ENCODE data around the gene FMN1. TPM values are rescaled to one million over a fixed set of nuclear protein-coding genes. Genes with fewer than 3 reads are reported as not detected.
"Not testable (repeated sequence)": the region's sequence is repeated elsewhere in the genome, so short reads cannot be mapped to it uniquely, and the experiment has no call there.

The FMN1 gene
- total RNA-seq, 1 donor from 2014 or later = 0.02 TPM

DNA sequence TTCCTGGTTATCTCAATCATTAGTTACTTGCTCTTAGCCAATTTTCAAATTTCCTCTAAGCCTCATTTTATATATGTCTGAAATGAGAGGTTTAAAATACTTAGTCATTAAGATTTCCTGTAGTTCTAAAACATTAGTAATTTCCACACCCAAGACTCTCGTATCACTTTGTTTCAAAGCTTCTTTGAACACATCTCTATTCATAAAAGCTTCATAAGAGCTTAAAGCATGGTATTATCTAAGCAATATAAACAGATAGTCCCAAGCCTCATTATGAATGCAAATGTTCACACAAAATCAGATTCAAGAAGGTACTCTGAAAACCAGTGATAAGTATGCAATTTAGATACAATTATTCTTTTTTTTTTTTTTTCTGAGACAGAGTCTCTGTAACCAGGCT, 217.0 kb downstream of the FMN1 start:
- Mint-ChIP-seq H3K27ac (no peak overlapping the region), H3K36me3 (ENCODE audit: low read depth) (no peaks in the 10 kb centered on the region)
- intact Hi-C loops (cut with micrococcal nuclease) = no loop called here

DNA sequence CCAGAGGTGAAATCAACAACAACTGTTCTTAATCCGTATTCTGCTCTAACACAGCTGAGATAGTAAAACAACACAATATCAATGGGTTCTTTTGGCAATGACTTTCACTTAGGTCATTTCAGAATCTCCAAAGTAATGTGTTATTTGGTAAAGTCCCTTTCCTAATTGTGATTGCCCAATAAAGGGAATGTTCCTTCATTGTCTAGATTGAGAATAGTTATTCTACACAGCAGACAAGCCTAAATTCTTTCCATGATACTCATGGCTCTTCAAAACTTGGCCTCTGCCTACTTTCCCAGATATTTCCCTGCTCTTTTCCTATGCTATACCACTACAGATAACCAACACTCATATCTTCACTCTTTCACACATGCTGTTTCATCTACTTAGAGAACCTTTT, 219.8 kb downstream of the FMN1 start:
- no peaks in the 10 kb centered on the region for H3K27me3 Mint-ChIP-seq
- H3K36me3 Mint-ChIP-seq (ENCODE audit: low read depth) = no peaks in the 10 kb centered on the region
- H3K9me3 Mint-ChIP-seq = no peaks in the 10 kb centered on the region
- no peak for DNase-seq
- intact Hi-C loops (cut with micrococcal nuclease) = no loop called here
- no peaks in the 10 kb centered on the region for H3K4me1 Mint-ChIP-seq
- no peak overlapping the region for H3K27ac Mint-ChIP-seq
- H3K4me3 Mint-ChIP-seq = no peak overlapping the region

More for the DNA sequence above, 217.0 kb downstream of the FMN1 start:
- Mint-ChIP-seq H3K4me3 (no peak overlapping the region), H3K9me3 (no peaks in the 10 kb centered on the region), H3K4me1 (no peaks in the 10 kb centered on the region), H3K27me3 (no peaks in the 10 kb centered on the region)
- no peak for DNase-seq

- no peak for DNase-seq
- Mint-ChIP-seq H3K4me3 (no peak overlapping the region), H3K9me3 (no peaks in the 10 kb centered on the region), H3K36me3 (ENCODE audit: low read depth) (no peaks in the 10 kb centered on the region), H3K27ac (no peak overlapping the region), H3K27me3 (no peaks in the 10 kb centered on the region), H3K4me1 (no peaks in the 10 kb centered on the region)
- intact Hi-C loops (cut with micrococcal nuclease) = no loop called here
Observed at GRCh38 chr15:32972686-32973085, 221.8 kb downstream of the FMN1 start.

GRCh38 chr15:32970847-32971246, 223.7 kb downstream of the FMN1 start:
- Mint-ChIP-seq H3K27ac (no peak overlapping the region), H3K27me3 (peaks cover 1% of the 10 kb centered on the region), H3K9me3 (no peaks in the 10 kb centered on the region), H3K4me1 (no peaks in the 10 kb centered on the region), H3K4me3 (no peak overlapping the region), H3K36me3 (ENCODE audit: low read depth) (no peaks in the 10 kb centered on the region)
- intact Hi-C loops (cut with micrococcal nuclease) = no loop called here
- no peak for DNase-seq

DNA sequence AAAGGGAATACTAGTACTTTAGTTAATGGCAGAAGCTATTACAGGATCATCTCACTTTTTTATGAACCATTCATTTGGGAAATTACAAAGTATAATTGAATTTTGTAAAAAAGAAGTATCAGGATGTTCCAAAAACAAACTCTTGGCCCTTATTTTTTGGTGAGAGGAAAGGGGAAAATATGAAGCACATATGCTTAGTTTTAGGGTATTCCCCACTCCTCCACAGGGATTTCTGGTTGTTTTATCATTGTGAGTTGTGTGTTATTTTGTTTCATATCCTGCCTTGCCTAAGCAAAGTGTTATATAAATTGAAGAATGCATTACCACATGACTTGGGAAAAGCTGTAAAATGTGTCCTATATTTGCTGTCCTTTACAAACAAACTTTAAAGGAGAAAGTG, 227.0 kb downstream of the FMN1 start:
- no peak overlapping the region for H3K4me3 Mint-ChIP-seq
- H3K4me1 Mint-ChIP-seq = no peaks in the 10 kb centered on the region
- no peaks in the 10 kb centered on the region for H3K36me3 Mint-ChIP-seq (ENCODE audit: low read depth)
- peaks cover 1% of the 10 kb centered on the region for H3K27me3 Mint-ChIP-seq
- DNase-seq = no peak
- no peaks in the 10 kb centered on the region for H3K9me3 Mint-ChIP-seq
- intact Hi-C loops (cut with micrococcal nuclease) = no loop called here
- H3K27ac Mint-ChIP-seq = no peak overlapping the region

GRCh38 chr15:32966512-32966911, 228.0 kb downstream of the FMN1 start:
- Mint-ChIP-seq H3K27me3 (peaks cover 1% of the 10 kb centered on the region), H3K36me3 (ENCODE audit: low read depth) (no peaks in the 10 kb centered on the region), H3K4me3 (no peak overlapping the region), H3K4me1 (no peaks in the 10 kb centered on the region), H3K9me3 (peaks cover 3% of the 10 kb centered on the region), H3K27ac (no peak overlapping the region)
- no peak for DNase-seq
- intact Hi-C loops (cut with micrococcal nuclease) = no loop called here

- peaks cover 3% of the 10 kb centered on the region for H3K9me3 Mint-ChIP-seq
- no peak overlapping the region for H3K27ac Mint-ChIP-seq
- H3K4me3 Mint-ChIP-seq = no peak overlapping the region
- H3K4me1 Mint-ChIP-seq = no peaks in the 10 kb centered on the region
- H3K36me3 Mint-ChIP-seq (ENCODE audit: low read depth) = no peaks in the 10 kb centered on the region
- H3K27me3 Mint-ChIP-seq = peaks cover 1% of the 10 kb centered on the region
- DNase-seq = no peak
- intact Hi-C loops (cut with micrococcal nuclease) = no loop called here
Observed at GRCh38 chr15:32965897-32966296, 228.6 kb downstream of the FMN1 start.

GRCh38 chr15:32959077-32959476, 235.4 kb downstream of the FMN1 start:
- intact Hi-C loops (cut with micrococcal nuclease) = no loop called here
- H3K4me1 Mint-ChIP-seq = no peaks in the 10 kb centered on the region

GRCh38 chr15:32957219-32957618, 237.3 kb downstream of the FMN1 start:
- H3K9me3 Mint-ChIP-seq = peaks cover 3% of the 10 kb centered on the region
- H3K4me1 Mint-ChIP-seq = no peaks in the 10 kb centered on the region
- H3K27ac Mint-ChIP-seq = no peak overlapping the region
- DNase-seq = no peak
- H3K4me3 Mint-ChIP-seq = no peak overlapping the region
- H3K36me3 Mint-ChIP-seq (ENCODE audit: low read depth) = no peaks in the 10 kb centered on the region
- H3K27me3 Mint-ChIP-seq = no peaks in the 10 kb centered on the region
- intact Hi-C loops (cut with micrococcal nuclease) = no loop called here

More at GRCh38 chr15:32959077-32959476, 235.4 kb downstream of the FMN1 start:
- Mint-ChIP-seq H3K4me3 (no peak overlapping the region), H3K9me3 (peaks cover 3% of the 10 kb centered on the region), H3K36me3 (ENCODE audit: low read depth) (no peaks in the 10 kb centered on the region), H3K27me3 (no peaks in the 10 kb centered on the region), H3K27ac (no peak overlapping the region)
- no peak for DNase-seq

DNA sequence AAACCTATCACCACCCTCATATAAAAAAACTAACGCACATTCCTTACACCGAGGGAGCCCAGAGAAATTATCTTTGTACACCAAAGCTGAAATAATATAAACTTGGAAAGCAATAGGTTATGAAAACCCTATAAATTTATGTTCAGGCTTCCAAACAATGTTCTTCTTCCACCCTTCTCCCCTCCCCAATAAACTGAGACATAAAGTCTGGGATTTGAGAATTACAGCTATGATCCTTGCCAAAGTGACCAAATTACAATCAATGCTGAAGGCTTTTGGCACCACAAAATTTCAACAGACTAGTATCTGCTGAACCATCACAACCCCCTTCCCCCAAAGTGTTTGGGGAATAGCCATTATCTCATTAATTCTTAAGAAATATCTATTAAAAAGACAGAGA, 237.8 kb downstream of the FMN1 start:
- DNase-seq = no peak
- H3K27ac Mint-ChIP-seq = no peak overlapping the region
- intact Hi-C loops (cut with micrococcal nuclease) = no loop called here

GRCh38 chr15:32956006-32956405, 238.5 kb downstream of the FMN1 start:
- Mint-ChIP-seq H3K9me3 (no peaks in the 10 kb centered on the region), H3K27me3 (no peaks in the 10 kb centered on the region), H3K36me3 (ENCODE audit: low read depth) (no peaks in the 10 kb centered on the region), H3K4me3 (no peak overlapping the region), H3K27ac (no peak overlapping the region), H3K4me1 (no peaks in the 10 kb centered on the region)
- DNase-seq = no peak
- intact Hi-C loops (cut with micrococcal nuclease) = no loop called here

More for the DNA sequence above, 237.8 kb downstream of the FMN1 start:
- H3K36me3 Mint-ChIP-seq (ENCODE audit: low read depth) = no peaks in the 10 kb centered on the region
- H3K4me1 Mint-ChIP-seq = no peaks in the 10 kb centered on the region
- no peaks in the 10 kb centered on the region for H3K27me3 Mint-ChIP-seq
- peaks cover 1% of the 10 kb centered on the region for H3K9me3 Mint-ChIP-seq
- H3K4me3 Mint-ChIP-seq = no peak overlapping the region

DNA sequence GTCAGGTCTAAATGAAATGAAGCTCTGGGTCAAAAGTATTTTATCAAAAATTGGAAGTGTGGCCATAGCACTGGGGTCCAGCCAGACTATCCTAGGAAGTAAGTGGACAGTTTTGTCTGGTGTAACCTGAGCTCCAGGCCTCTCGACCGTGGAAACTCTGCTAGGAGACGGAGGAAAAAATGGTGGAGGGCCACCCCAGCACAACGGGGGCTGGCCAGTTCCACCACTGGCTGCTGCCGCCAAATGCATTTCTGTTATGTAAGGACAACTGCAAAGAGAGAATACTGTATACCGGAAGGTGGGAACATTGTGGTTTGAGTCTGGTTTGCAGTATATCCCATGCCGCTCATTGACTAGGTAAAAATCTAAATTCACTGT, 241.0 kb downstream of the FMN1 start:
- no peaks in the 10 kb centered on the region for H3K36me3 Mint-ChIP-seq (ENCODE audit: low read depth)
- no peak for DNase-seq
- intact Hi-C loops (cut with micrococcal nuclease) = no loop called here

GRCh38 chr15:32952901-32953532, 241.5 kb downstream of the FMN1 start:
- no peaks in the 10 kb centered on the region for H3K4me1 Mint-ChIP-seq
- no peak overlapping the region for H3K4me3 Mint-ChIP-seq
- H3K9me3 Mint-ChIP-seq = no peaks in the 10 kb centered on the region
- DNase-seq = no peak
- H3K27me3 Mint-ChIP-seq = peaks cover 3% of the 10 kb centered on the region
- H3K27ac Mint-ChIP-seq = no peak overlapping the region
- no peaks in the 10 kb centered on the region for H3K36me3 Mint-ChIP-seq (ENCODE audit: low read depth)
- intact Hi-C loops (cut with micrococcal nuclease) = no loop called here

More for the DNA sequence above, 241.0 kb downstream of the FMN1 start:
- Mint-ChIP-seq H3K27ac (no peak overlapping the region), H3K9me3 (no peaks in the 10 kb centered on the region), H3K4me3 (no peak overlapping the region), H3K4me1 (no peaks in the 10 kb centered on the region), H3K27me3 (peaks cover 3% of the 10 kb centered on the region)

GRCh38 chr15:32951736-32952464, 242.6 kb downstream of the FMN1 start:
- peaks cover 3% of the 10 kb centered on the region for H3K27me3 Mint-ChIP-seq
- H3K27ac Mint-ChIP-seq = no peak overlapping the region
- DNase-seq = no peak
- intact Hi-C loops (cut with micrococcal nuclease) = no loop called here
- no peaks in the 10 kb centered on the region for H3K9me3 Mint-ChIP-seq
- no peak overlapping the region for H3K4me3 Mint-ChIP-seq
- H3K4me1 Mint-ChIP-seq = no peaks in the 10 kb centered on the region
- no peaks in the 10 kb centered on the region for H3K36me3 Mint-ChIP-seq (ENCODE audit: low read depth)

DNA sequence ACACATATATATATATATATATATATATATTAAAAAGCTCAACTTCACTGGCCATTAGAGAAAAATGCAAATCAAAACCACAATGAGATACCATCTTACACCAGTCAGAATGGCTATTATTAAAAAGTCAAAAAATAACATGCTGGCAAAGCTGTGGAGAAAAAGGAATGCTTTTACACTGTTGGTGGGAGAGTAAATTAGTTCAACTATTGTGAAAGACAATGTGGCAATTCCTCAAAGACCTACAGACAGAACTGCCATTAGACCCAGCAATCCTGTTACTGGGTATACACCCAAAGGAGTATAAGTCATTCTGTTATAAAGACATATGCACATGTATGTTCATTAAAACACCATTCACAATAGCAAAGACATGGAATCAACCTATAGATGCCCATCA, 244.5 kb downstream of the FMN1 start:
- H3K4me3 Mint-ChIP-seq; H3K4me1 Mint-ChIP-seq; H3K27me3 Mint-ChIP-seq; DNase-seq; H3K27ac Mint-ChIP-seq; H3K36me3 Mint-ChIP-seq (ENCODE audit: low read depth); intact Hi-C loops (cut with micrococcal nuclease); H3K9me3 Mint-ChIP-seq: not testable (repeated sequence)

All from activated CD4-positive, alpha-beta T cell treated with anti-CD3 and anti-CD28 coated beads, Interleukin-2, amount 10 ng/mL, durations not matched to agents 24 days and 14 days (primary cell).